HEK293T (cell line): ENCODE data around the gene EIF2S3.

Experiments used
- BHLHE40 ChIP-seq: fragments of 450-650 bp; IDR thresholded peaks from 2 replicates; pipeline ENCODE4 v1.6.1; 2016; ENCODE audit warnings: mild to moderate bottlenecking, moderate library complexity, borderline replicate concordance
- NFRKB ChIP-seq: fragments of 450-650 bp; IDR thresholded peaks from 2 replicates; pipeline ENCODE4 v1.6.1; 2016; ENCODE audit warnings: mild to moderate bottlenecking, moderate library complexity
- SP1 ChIP-seq: fragments of 450-650 bp; IDR thresholded peaks from 2 replicates; pipeline ENCODE4 v1.6.1; 2017
- ZNF384 ChIP-seq: fragments of 450-650 bp; IDR thresholded peaks from 2 replicates; pipeline ENCODE4 v1.6.1; 2016

DNA sequence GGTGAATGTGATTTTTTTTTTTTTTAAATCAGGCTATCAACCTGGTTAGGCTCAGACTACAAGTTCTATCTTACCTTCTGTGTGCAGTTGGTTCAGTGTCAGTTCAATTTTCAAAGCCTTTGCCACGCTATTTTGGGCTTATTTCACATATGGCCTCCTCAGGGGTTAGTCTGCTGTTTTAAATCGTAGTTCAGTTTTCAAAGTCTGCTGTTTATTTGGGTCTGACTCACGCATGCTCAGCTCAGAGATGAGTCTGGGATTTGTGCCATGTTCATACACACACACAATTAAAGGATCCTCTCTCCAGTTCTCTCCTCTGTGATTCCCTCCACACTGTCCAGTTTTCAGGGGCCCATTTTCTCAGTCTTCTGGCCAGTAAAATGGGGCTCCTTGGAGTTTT, 62.5 kb downstream of the EIF2S3 start:
- TF ChIP-seq BHLHE40 (no peak), ZNF384 (no peak), SP1 (no peak), NFRKB (no peak)
